ENCODE results near the gene VPS13C. TPM values are rescaled to one million over a fixed set of nuclear protein-coding genes. Genes with fewer than 3 reads are reported as not detected.

The VPS13C gene
- total RNA-seq, 1 experiment from 2014 or later = 20.9 TPM

DNA sequence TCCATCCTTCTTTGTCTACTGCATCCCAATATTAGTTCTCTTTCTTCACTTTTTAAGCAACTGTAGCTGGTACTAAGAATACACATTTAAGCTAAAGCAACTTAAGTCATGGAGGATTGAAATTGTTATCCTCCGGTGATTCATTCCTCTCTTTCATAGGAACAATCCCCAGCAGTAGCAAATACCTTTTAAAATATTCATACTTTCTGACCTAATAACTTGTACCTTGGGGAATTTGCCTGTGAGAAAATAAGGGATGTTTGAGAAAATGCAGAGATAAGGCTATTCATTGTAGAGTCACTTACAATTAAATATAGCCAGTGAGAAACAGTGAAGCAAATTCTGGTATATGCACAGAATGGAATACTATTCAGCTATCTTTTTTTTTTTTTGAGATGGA lies 66.0 kb downstream of the VPS13C start:
- no peak overlapping the region for H3K27ac Mint-ChIP-seq
- peaks cover 15% of the 10 kb centered on the region for H3K36me3 Mint-ChIP-seq
- DNase-seq (ENCODE audit: low spot score) (no peak), ATAC-seq (no peak)
- ChIA-PET POLR2A (no interaction called here), CTCF (no interaction called here)
- no peaks in the 10 kb centered on the region for H3K4me1 Mint-ChIP-seq
- no peaks in the 10 kb centered on the region for H3K27me3 Mint-ChIP-seq (ENCODE audit: low read depth)
- H3K9me3 Mint-ChIP-seq = peaks cover 5% of the 10 kb centered on the region; the same call in 1 of the 2 replicates
- TF ChIP-seq SP1 (CRISPR knock-in tag; conservative IDR thresholded peaks at IDR 0.05) (no peak), CDX4 (CRISPR knock-in tag; IDR thresholded peaks at IDR 0.05; ENCODE audit: borderline replicate concordance) (no peak), CTCF (IDR thresholded peaks at IDR 0.05) (no peak), E2F1 (CRISPR knock-in tag; IDR thresholded peaks at IDR 0.05) (no peak), ZNF232 (CRISPR knock-in tag; IDR thresholded peaks at IDR 0.05) (no peak), ZNF121 (CRISPR knock-in tag; IDR thresholded peaks at IDR 0.05) (no peak), NFYB (CRISPR knock-in tag; conservative IDR thresholded peaks at IDR 0.05; ENCODE audit: low read depth) (no peak), IRF2 (CRISPR knock-in tag; IDR thresholded peaks at IDR 0.05; ENCODE audit: borderline replicate concordance, low read depth) (no peak), RELA (CRISPR knock-in tag; IDR thresholded peaks at IDR 0.05; ENCODE audit: borderline replicate concordance) (no peak), GRHL2 (CRISPR knock-in tag; IDR thresholded peaks at IDR 0.05; ENCODE audit: insufficient replicate concordance, severe bottlenecking) (no peak), GTF2I (CRISPR knock-in tag; conservative IDR thresholded peaks at IDR 0.05) (no peak), FOXJ3 (CRISPR knock-in tag; IDR thresholded peaks at IDR 0.05; ENCODE audit: borderline replicate concordance) (no peak), CBFB (CRISPR knock-in tag; IDR thresholded peaks at IDR 0.05; ENCODE audit: low read depth) (no peak), ZNF317 (CRISPR knock-in tag; IDR thresholded peaks at IDR 0.05; ENCODE audit: borderline replicate concordance, low read depth) (no peak), TCF7 (CRISPR knock-in tag; IDR thresholded peaks at IDR 0.05; ENCODE audit: low read depth) (no peak), USF2 (CRISPR knock-in tag; IDR thresholded peaks at IDR 0.05) (no peak), TP53 (CRISPR knock-in tag; IDR thresholded peaks at IDR 0.05) (no peak)
- TF ChIP-seq, protein P1, sequence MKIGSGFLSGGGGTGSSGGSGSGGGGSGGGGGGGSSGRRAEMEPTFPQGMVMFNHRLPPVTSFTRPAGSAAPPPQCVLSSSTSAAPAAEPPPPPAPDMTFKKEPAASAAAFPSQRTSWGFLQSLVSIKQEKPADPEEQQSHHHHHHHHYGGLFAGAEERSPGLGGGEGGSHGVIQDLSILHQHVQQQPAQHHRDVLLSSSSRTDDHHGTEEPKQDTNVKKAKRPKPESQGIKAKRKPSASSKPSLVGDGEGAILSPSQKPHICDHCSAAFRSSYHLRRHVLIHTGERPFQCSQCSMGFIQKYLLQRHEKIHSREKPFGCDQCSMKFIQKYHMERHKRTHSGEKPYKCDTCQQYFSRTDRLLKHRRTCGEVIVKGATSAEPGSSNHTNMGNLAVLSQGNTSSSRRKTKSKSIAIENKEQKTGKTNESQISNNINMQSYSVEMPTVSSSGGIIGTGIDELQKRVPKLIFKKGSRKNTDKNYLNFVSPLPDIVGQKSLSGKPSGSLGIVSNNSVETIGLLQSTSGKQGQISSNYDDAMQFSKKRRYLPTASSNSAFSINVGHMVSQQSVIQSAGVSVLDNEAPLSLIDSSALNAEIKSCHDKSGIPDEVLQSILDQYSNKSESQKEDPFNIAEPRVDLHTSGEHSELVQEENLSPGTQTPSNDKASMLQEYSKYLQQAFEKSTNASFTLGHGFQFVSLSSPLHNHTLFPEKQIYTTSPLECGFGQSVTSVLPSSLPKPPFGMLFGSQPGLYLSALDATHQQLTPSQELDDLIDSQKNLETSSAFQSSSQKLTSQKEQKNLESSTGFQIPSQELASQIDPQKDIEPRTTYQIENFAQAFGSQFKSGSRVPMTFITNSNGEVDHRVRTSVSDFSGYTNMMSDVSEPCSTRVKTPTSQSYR (CRISPR knock-in tag; IDR thresholded peaks at IDR 0.05) = no peak
- TF ChIP-seq, protein P2, sequence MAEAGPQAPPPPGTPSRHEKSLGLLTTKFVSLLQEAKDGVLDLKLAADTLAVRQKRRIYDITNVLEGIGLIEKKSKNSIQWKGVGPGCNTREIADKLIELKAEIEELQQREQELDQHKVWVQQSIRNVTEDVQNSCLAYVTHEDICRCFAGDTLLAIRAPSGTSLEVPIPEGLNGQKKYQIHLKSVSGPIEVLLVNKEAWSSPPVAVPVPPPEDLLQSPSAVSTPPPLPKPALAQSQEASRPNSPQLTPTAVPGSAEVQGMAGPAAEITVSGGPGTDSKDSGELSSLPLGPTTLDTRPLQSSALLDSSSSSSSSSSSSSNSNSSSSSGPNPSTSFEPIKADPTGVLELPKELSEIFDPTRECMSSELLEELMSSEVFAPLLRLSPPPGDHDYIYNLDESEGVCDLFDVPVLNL (CRISPR knock-in tag; IDR thresholded peaks at IDR 0.05; ENCODE audit: borderline replicate concordance, low read depth) = no peak
- no peak overlapping the region for H3K4me3 Mint-ChIP-seq

Measured in WTC11 (cell line).